PFSK-1 (cell line): ENCODE results near the gene CDH24.

ENCODE experiments used
- FOXP2 ChIP-seq: optimal IDR thresholded peaks from 2 replicates; pipeline ENCODE3; 2011; ENCODE audit warnings: borderline replicate concordance, control low read depth, inconsistent platforms; ENCODE audit not compliant: insufficient read depth; ENCODE audit errors: extremely low read length, extremely low read depth
- POLR2AphosphoS5 ChIP-seq: IDR thresholded peaks from 2 replicates; pipeline ENCODE4 v1.6.1; 2012; ENCODE audit warnings: low read depth, mild to moderate bottlenecking, control low read depth, low read length, moderate library complexity
- SIN3A ChIP-seq: IDR thresholded peaks from 2 replicates; pipeline ENCODE4 v1.6.1; 2012; ENCODE audit warnings: mild to moderate bottlenecking, low read length, moderate library complexity, borderline replicate concordance; ENCODE audit not compliant: insufficient read depth
- TAF1 ChIP-seq: IDR thresholded peaks from 2 replicates; pipeline ENCODE4 v1.6.1; 2012; ENCODE audit warnings: low read length, control low read depth, borderline replicate concordance; ENCODE audit not compliant: insufficient read depth
- TF ChIP-seq, protein P1 (sequence below), 2 experiments: IDR thresholded peaks; 2 replicates each; pipeline versions ENCODE4 v1.6.1 to v1.8.0; 2011 to 2012; ENCODE audit warnings: low read depth in 2 of 2, low read length in 2 of 2, control low read depth in 1 of 2, inconsistent platforms in 1 of 2, mild to moderate bottlenecking in 1 of 2, moderate library complexity in 1 of 2; ENCODE audit not compliant: insufficient read depth in 1 of 2

CDH24 gene

DNA sequence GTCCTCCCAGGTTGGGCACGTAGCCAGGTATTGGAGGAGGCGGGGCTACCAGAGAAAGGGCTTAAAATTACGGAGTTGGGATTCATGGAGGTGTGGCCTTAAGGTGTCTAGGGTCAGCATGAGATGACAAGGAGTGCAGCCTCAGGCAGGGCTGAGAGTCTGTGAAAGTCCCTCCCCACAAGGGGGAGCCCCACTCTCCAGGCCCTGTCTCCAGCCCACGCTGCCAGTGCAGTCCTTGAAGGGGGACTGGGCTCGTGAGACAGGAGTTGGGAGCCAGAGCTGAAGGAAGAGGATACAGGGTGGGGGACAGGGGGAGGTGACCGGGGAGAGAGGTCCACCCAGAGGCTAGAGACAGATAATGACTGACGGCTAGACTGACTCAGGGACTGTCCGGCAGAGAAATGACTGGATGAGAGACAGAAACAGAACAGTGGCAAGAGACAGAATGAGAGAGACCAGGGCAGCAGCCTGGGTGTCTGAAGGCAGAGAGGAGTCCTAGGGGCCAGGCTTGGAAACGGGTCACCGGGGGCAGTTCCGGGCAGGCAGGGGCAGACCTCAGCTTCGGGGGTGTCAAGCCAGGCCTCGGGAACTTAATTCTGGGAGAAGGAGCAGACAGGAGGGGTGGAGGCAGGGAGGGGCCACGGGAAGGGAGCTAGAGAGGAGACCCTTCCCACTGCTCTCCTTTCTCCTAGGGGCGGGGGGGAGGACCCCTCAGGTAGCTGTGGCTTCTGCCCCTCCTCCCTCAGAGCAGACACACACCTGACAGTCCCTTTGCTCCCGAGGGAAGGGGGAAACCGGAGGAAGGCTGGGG lies 970 bp downstream of the CDH24 start:
- TF ChIP-seq, protein P1, sequence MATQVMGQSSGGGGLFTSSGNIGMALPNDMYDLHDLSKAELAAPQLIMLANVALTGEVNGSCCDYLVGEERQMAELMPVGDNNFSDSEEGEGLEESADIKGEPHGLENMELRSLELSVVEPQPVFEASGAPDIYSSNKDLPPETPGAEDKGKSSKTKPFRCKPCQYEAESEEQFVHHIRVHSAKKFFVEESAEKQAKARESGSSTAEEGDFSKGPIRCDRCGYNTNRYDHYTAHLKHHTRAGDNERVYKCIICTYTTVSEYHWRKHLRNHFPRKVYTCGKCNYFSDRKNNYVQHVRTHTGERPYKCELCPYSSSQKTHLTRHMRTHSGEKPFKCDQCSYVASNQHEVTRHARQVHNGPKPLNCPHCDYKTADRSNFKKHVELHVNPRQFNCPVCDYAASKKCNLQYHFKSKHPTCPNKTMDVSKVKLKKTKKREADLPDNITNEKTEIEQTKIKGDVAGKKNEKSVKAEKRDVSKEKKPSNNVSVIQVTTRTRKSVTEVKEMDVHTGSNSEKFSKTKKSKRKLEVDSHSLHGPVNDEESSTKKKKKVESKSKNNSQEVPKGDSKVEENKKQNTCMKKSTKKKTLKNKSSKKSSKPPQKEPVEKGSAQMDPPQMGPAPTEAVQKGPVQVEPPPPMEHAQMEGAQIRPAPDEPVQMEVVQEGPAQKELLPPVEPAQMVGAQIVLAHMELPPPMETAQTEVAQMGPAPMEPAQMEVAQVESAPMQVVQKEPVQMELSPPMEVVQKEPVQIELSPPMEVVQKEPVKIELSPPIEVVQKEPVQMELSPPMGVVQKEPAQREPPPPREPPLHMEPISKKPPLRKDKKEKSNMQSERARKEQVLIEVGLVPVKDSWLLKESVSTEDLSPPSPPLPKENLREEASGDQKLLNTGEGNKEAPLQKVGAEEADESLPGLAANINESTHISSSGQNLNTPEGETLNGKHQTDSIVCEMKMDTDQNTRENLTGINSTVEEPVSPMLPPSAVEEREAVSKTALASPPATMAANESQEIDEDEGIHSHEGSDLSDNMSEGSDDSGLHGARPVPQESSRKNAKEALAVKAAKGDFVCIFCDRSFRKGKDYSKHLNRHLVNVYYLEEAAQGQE (IDR thresholded peaks at IDR 0.05; ENCODE audit: insufficient read depth in 1 of 2, low read depth in 2 of 2, low read length in 2 of 2), result no peak
- TF ChIP-seq FOXP2 (no peak), TAF1 (no peak), SIN3A (no peak), POLR2AphosphoS5 (no peak)

DNA sequence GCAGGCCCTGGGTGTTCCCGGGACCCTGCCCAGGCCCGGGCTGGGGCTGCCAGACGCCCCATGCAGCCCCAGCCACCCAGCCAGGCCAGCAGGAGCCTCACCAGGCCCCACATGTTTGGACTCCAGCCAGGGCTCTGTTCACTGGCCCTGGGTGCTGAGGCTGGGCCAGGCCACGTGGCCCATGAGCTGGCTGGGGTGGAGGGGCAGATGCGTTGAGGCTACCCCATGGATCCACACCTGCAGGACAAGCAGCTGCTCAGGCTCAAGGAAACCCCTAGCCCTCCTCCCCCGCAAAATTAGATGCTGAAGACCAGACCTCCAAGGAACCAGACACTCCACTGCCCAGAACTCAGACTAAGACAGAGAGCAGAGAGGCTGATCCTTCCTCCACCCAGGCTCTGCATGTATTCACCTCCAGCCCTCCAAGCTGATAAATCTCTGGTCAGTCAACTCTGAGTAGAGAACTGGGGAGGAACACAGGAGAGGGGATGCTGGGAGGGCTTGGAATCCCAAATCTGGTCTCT lies 1.6 kb downstream of the CDH24 start:
- TF ChIP-seq SIN3A (no peak), POLR2AphosphoS5 (no peak), TAF1 (no peak), FOXP2 (no peak)
- TF ChIP-seq, protein P1 (IDR thresholded peaks at IDR 0.05; ENCODE audit: insufficient read depth in 1 of 2, low read depth in 2 of 2, low read length in 2 of 2), result no peak

DNA sequence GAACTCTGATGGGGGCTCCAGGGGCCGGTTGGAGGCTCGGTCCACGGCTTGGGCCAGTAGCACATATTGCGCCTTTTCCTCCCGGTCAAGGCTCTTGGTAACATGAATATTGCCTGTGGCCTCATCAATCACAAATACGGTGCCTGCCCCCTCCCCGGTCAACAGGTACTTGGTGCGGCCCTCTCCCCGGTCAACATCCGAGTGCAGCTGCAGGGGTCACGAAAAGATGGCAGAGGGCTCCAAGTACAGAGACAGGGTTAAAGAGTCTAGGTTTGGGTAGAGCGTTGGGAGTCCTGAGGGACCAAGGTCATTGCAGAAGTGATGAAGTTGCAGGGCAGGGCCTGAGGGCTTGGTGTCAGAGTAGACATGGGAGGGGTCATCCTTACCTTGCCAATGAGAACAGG lies 2.2 kb downstream of the CDH24 start:
- no peak for TF ChIP-seq SIN3A
- TF ChIP-seq, protein P1 (IDR thresholded peaks at IDR 0.05; ENCODE audit: insufficient read depth in 1 of 2, low read depth in 2 of 2, low read length in 2 of 2), result no peak
- TF ChIP-seq FOXP2, result no peak
- no peak for TF ChIP-seq TAF1
- no peak for TF ChIP-seq POLR2AphosphoS5

DNA sequence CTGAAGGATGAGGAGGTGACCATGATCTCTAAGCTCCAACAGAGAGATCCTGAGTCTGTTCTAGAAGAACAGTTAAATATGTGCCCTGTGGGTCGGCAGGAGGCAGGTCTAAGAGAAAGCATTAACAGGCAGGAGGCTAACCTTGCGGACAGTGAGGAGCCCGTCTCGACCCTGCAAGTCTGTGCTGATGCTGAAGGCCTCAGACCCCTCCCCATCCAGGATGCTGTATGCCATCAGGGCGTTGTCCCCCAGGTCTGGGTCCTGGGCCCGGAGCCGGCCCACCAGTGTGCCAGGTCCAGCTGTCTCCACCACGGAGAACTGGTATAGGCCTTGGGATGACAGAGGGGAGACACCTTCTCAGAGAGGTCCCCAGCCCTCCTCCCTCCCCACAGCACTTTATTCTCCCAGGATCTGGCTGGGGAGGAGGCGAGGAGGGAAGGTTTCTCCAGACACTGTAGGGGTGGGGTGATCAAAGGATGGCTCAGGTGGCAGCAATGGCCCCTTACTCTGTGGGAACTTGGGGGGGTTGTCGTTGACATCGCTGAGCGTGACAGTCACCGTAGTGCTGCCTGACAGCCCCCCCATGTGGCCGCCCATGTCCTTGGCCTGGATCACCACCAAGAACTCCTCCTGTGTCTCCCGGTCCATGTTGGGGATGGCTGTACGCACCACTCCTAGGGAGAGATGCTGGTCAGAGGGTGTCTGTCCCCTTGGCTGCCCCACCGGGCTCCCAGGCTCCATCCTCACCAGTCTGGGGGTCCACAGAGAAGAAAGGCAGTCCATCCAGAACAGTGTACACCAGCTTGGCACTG lies 3.1 kb downstream of the CDH24 start:
- TF ChIP-seq POLR2AphosphoS5 (no peak), FOXP2 (no peak)

DNA sequence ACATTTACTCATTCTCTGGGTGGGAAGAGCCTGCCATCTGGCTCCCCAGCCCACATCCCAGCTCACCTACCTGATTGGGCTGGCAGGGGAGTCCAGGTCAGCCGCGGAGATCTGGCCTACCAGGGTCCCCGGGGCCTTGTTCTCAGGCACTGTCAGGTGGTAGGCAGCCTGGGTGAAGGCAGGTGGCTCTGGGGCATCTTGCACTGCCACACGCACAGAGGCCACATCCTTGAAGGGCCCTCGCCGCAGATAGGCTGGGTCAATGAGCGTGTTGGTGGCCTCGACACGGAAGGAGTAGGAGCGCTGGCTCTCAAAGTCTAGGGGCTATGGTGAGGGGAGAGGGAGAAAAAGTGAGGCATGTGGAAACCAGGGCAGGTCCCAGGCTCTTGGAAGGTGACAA lies 3.9 kb downstream of the CDH24 start:
- TF ChIP-seq, protein P1 (IDR thresholded peaks at IDR 0.05; ENCODE audit: insufficient read depth in 1 of 2, low read depth in 2 of 2, low read length in 2 of 2), result no peak
- TF ChIP-seq FOXP2, result no peak
- no peak for TF ChIP-seq TAF1
- TF ChIP-seq SIN3A, result no peak
- no peak for TF ChIP-seq POLR2AphosphoS5
